ENCODE measurements around the gene IRF7.

The IRF7 gene

DNA sequence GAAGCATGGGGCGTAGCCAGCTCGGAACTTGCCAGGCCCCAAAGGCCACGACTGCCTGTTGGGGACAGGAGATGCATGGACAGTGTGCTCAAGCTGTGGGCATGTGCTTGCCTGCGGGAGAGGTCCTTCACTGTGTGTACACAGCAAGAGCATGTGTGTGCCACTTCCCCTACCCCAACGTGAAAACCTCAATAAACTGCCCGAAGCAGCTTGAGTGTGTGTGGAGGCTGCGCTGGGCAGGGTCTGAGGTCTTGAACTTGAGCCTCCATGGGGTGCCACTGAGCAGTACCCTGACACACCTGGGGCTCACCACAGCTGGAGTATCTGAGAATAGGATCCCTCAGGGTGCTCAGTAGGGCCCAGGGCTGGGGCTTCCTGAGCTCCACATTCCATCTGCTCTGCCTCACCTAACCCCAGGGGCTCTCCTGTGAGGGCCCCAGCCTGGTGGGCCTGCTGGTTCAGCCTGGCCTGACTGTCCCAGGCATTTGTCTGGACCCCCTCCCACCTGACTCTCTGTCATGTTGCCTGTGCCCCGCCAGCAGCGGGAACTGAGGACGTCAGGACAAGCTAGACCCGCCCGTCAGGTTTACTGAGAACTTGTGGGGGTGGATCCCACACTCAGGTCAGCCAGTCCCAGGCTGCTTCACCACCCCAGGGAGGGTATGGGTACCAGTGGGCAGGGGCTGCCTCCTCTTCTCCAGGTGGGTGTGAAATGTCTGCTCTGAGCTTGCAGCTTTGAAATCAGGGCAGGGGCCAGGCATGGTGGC lies 51.8 kb downstream of the IRF7 start:
- no peak for DNase-seq (ENCODE audit: low read depth)

DNA sequence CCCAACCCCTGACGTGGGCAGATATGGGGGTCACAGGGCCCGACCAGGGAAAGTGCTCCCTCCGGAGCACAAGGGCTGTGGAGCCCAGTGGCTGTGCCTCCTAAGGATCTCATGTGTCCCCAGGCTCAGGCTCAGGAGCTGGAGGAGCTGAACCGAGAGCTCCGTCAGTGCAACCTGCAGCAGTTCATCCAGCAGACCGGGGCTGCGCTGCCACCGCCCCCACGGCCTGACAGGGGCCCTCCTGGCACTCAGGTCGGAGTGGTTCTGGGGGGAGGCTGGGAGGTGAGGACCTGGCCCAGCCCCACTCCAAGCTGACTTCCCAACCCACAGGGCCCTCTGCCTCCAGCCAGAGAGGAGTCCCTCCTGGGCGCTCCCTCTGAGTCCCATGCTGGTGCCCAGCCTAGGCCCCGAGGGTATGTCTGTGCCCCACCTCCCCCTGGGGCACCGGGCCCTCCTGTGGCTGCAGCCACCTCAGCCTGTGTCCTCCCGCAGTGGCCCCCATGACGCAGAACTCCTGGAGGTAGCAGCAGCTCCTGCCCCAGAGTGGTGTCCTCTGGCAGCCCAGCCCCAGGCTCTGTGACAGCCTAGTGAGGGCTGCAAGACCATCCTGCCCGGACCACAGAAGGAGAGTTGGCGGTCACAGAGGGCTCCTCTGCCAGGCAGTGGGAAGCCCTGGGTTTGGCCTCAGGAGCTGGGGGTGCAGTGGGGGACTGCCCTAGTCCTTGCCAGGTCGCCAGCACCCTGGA lies 52.5 kb downstream of the IRF7 start:
- DNase-seq (ENCODE audit: low read depth) = no peak

All from stimulated activated CD8-positive, alpha-beta memory T cell treated with anti-CD3 and anti-CD28 coated beads, Interleukin-12 subunit alpha, Interleukin-12 subunit beta, amount 100 ng/mL, for 1 hour (primary cell).